HepG2 (cell line): Measurements from ENCODE around the gene ROBO2. TPM values are rescaled to one million over a fixed set of nuclear protein-coding genes. Genes with fewer than 3 reads are reported as not detected.

Experiments used
- ATAC-seq: fragments of 200-7000 bp; cut with Tn5 transposase; 3 replicates; pipeline ENCODE4 v1.9.1; 2020; ENCODE audit warnings: mild to moderate bottlenecking, moderate library complexity
- BruUV-seq: library from RNA; stranded (reverse); fragments of 400-500 nt; replicated peaks from 2 replicates; lab custom pipeline; 2021; lab: Mats Ljungman, UMichigan
- CTCF ChIA-PET: fragments of 300-600 bp; formaldehyde crosslinking; extraction: SDS; loops from one replicate; lab custom pipeline; 2021; ENCODE audit warnings: low total read pairs, inconsistent platforms, low intra/inter-chr PET ratio; lab: Yijun Ruan, JAX
- POLR2A ChIA-PET: fragments of 350-600 bp; sonication (Branson Sonifier 250); formaldehyde crosslinking; loops from one replicate; lab custom pipeline; 2020; ENCODE audit warnings: antibody characterized with exemption, inconsistent platforms; lab: Yijun Ruan, JAX
- DNase-seq: peaks from one replicate; pipeline ENCODE4 v3.0.0-alpha.2; 2015; ENCODE audit warnings: low spot score
- FAIRE-seq: peaks from 3 replicates; lab custom pipeline; 2011; peaks lifted over from hg19 to GRCh38; lab: Jason Lieb, UNC
- H2AFZ ChIP-seq: one replicate; pipeline ENCODE4 v1.6.1; 2011; ENCODE audit warnings: low read length, inconsistent platforms
- H3K27ac ChIP-seq: fragments of 300-600 bp; 3 replicates; pipeline ENCODE4 v1.8.0; 2011; ENCODE audit warnings: mixed run types, mild to moderate bottlenecking, mixed read lengths, low read length, inconsistent platforms; ENCODE audit not compliant: insufficient read depth; ENCODE audit errors: extremely low read length
- H3K27me3 ChIP-seq, 2 experiments: fragments of 200-600 bp in 1 of 2; 2 replicates in 1 of 2; 3 replicates in 1 of 2; pipeline versions ENCODE4 v1.6.0 to v1.8.0; 2011; ENCODE audit warnings: low read length in 2 of 2, mild to moderate bottlenecking in 2 of 2, moderate library complexity in 2 of 2, inconsistent platforms in 1 of 2; ENCODE audit not compliant: insufficient read depth in 2 of 2, control insufficient read depth in 1 of 2
- H3K36me3 ChIP-seq, 2 experiments: fragments of 200-600 bp in 1 of 2; replicated peaks in 1 of 2; 2 replicates in 1 of 2; 3 replicates in 1 of 2; pipeline versions ENCODE4 v1.5.1 to v1.8.0; 2011; ENCODE audit warnings: low read length in 2 of 2, inconsistent platforms in 1 of 2; ENCODE audit not compliant: insufficient read depth in 2 of 2, control insufficient read depth in 1 of 2
- H3K4me1 ChIP-seq: 2 replicates; pipeline ENCODE4 v1.5.1; 2012; ENCODE audit warnings: low read length, inconsistent platforms; ENCODE audit not compliant: insufficient read depth
- H3K4me2 ChIP-seq: 2 replicates; pipeline ENCODE4 v1.6.0; 2011; ENCODE audit warnings: low read depth, low read length, inconsistent platforms
- H3K4me3 ChIP-seq, 3 experiments: fragments of 200-600 bp in 1 of 3; sonication (generic), shearing (Covaris generic) in 1 of 3; replicated peaks in 1 of 3; 2 replicates each; pipeline ENCODE4 v1.5.1; 2011 to 2016; ENCODE audit warnings: low read length in 3 of 3, inconsistent platforms in 2 of 3, low read depth in 2 of 3, mild to moderate bottlenecking in 2 of 3, control low read depth in 1 of 3, mixed read lengths in 1 of 3; ENCODE audit not compliant: insufficient read depth in 1 of 3
- H3K79me2 ChIP-seq: one replicate; pipeline ENCODE4 v1.6.1; 2011; ENCODE audit warnings: low read length, inconsistent platforms; ENCODE audit not compliant: insufficient read depth
- H3K9ac ChIP-seq: 2 replicates; pipeline ENCODE4 v1.6.0; 2011; ENCODE audit warnings: mild to moderate bottlenecking, low read depth, low read length, inconsistent platforms; ENCODE audit not compliant: insufficient read depth
- H3K9me3 ChIP-seq: 2 replicates; pipeline ENCODE4 v1.5.1; 2012; ENCODE audit warnings: mild to moderate bottlenecking, low read length
- H4K20me1 ChIP-seq: 2 replicates; pipeline ENCODE4 v1.6.0; 2011; ENCODE audit warnings: inconsistent platforms, mild to moderate bottlenecking, low read length, moderate library complexity; ENCODE audit not compliant: insufficient read depth
- ASH2L ChIP-seq: fragments of 300-600, 200-600 bp; sonication (generic); IDR thresholded peaks from 2 replicates; pipeline ENCODE4 v1.7.0; 2017; ENCODE audit warnings: low read depth, mild to moderate bottlenecking, moderate library complexity, mixed read lengths, low read length; ENCODE audit not compliant: insufficient read length
- BORCS8-MEF2B ChIP-seq: sonication (generic); formaldehyde crosslinking; IDR thresholded peaks from 2 replicates; pipeline ENCODE4 v1.8.0; 2022; ENCODE audit warnings: mild to moderate bottlenecking, missing genetic modification reagents
- NCOA1 ChIP-seq: sonication (generic); formaldehyde crosslinking; IDR thresholded peaks from 2 replicates; pipeline ENCODE4 v1.9.0; 2021; ENCODE audit warnings: missing genetic modification reagents
- PAX8 ChIP-seq: sonication (generic); formaldehyde crosslinking; IDR thresholded peaks from 2 replicates; pipeline ENCODE4 v1.8.0; 2022; ENCODE audit warnings: mild to moderate bottlenecking, missing genetic modification reagents, borderline replicate concordance
- SMARCC2 ChIP-seq: fragments of 450-650 bp; IDR thresholded peaks from 2 replicates; pipeline ENCODE4 v1.6.1; 2017; ENCODE audit warnings: antibody characterized with exemption, mild to moderate bottlenecking
- ZKSCAN1 ChIP-seq: fragments of 150-350 bp; IDR thresholded peaks from 2 replicates; pipeline ENCODE4 v1.6.1; 2014; ENCODE audit warnings: low read length
- ZNF318 ChIP-seq: sonication (generic); formaldehyde crosslinking; IDR thresholded peaks from 2 replicates; pipeline ENCODE4 v1.4.0; 2020; ENCODE audit warnings: mild to moderate bottlenecking, missing genetic modification reagents
- WGBS: methylation state at CpG from one replicate; pipeline ENCODE4 v1.1.6; 2017; ENCODE audit warnings: low lambda C conversion rate; 5-methylcytosine and 5-hydroxymethylcytosine counted together
- in situ Hi-C: cut with HindIII; loops from 2 replicates; pipeline ENCODE4 v1.10.0; 2017; ENCODE audit warnings: low pct_unique_long_range_greater_than_20kb; ENCODE audit not compliant: extremely low pct_ligation_motif_present
- intact Hi-C: fragments of 100-400 bp; cut with micrococcal nuclease; formaldehyde crosslinking; loops from one replicate; pipeline ENCODE4 v1.10.0; 2022; ENCODE audit not compliant: unreplicated experiment
- polyA plus RNA-seq, 8 experiments: library from polyadenylated mRNA; depleted of rRNA in 3 of 8; stranded (reverse) in 7 of 8; unstranded in 1 of 8; fragments of >200 nt; fragmentation: Illumina TruSeq in 4 of 8; extraction: Trizol in 4 of 8; gene quantifications; 2 replicates each; pipeline versions ENCODE4 v1.2.1 to v1.2.3, GENCODE V29; 2011 to 2016; ENCODE audit warnings: low read depth in 4 of 8, missing spikeins in 1 of 8, mixed read lengths in 1 of 8; ENCODE audit not compliant: insufficient read depth in 1 of 8
- total RNA-seq, 5 experiments: library from RNA; depleted of rRNA; stranded (reverse); fragments of >200 nt; fragmentation: Illumina TruSeq; extraction: Trizol; gene quantifications; 2 replicates each; pipeline ENCODE4 v1.2.3, GENCODE V29; 2016; ENCODE audit warnings: low read depth in 1 of 5

The ROBO2 gene
- total and polyA plus RNA-seq, 2 of the 13 experiments (the other 11 are each of a cell fraction or from before 2014, with no cell fraction given): not detected

GRCh38 chr3:77236118-77236517, 196.2 kb downstream of the ROBO2 start:
- no peaks in the 10 kb centered on the region for H3K36me3 ChIP-seq

More at GRCh38 chr3:77236118-77236517, 196.2 kb downstream of the ROBO2 start:
- in situ Hi-C loops: no loop called here
- ChIA-PET POLR2A (no interaction called here), CTCF (no interaction called here)
- WGBS: 1% methylated on average over 7 of the region's 7 CpGs
- no peaks in the 10 kb centered on the region for H4K20me1 ChIP-seq
- BruUV-seq: no TSS peak
- H3K9me3 ChIP-seq: no peaks in the 10 kb centered on the region
- H3K4me1 ChIP-seq: no peaks in the 10 kb centered on the region
- no peak overlapping the region for H3K4me2 ChIP-seq
- FAIRE-seq (no peak), DNase-seq (no peak), ATAC-seq (no peak)
- H3K9ac ChIP-seq: no peak overlapping the region
- intact Hi-C loops: no loop called here
- no peaks in the 10 kb centered on the region for H3K79me2 ChIP-seq
- H3K27ac ChIP-seq: no peak overlapping the region
- no peak for TF ChIP-seq NCOA1 (CRISPR knock-in tag)
- no peak for TF ChIP-seq ASH2L
- no peak for TF ChIP-seq ZKSCAN1
- TF ChIP-seq PAX8 (CRISPR knock-in tag): no peak
- no peak for TF ChIP-seq ZNF318
- no peak for TF ChIP-seq BORCS8-MEF2B (CRISPR knock-in tag)
- TF ChIP-seq SMARCC2: no peak
- H2AFZ ChIP-seq: no peak overlapping the region
- no peak overlapping the region for H3K4me3 ChIP-seq
- H3K27me3 ChIP-seq: no peaks in the 10 kb centered on the region
